Measurements from ENCODE around the gene STXBP1.

DNA sequence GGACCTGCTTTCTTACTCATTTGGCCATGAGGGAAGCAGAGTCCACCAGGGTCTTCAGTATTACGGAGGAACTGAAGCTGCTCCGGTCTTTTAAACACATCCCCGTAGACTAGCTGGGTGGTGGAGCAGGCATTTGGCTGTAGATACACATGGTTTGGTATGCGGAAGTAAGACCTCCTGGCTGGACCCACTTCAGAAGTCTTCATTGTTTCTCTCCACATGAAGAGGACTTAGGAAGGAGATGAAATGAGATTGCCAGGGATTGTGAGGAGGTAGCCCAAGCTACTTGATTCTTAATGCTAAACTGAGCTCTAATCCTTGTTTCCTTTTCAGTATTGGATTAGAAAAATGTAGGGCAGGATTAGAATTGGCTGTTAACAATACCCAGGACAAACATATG is 32.9 kb downstream of the STXBP1 start:
- no peak for TF ChIP-seq POLR2A (IDR thresholded peaks at IDR 0.05; ENCODE audit: low read depth, low read length)
- no peak for TF ChIP-seq POLR2AphosphoS5 (IDR thresholded peaks at IDR 0.05; ENCODE audit: low read depth, low read length)
